CD1c-positive myeloid dendritic cell (primary cell): ENCODE data around the gene NRXN3.

ENCODE experiments used
- DNase-seq: peaks from one replicate; pipeline ENCODE4 v3.0.0-alpha.2; 2016; ENCODE audit errors: extremely low spot score

Gene NRXN3

GRCh38 chr14:78242086-78242485 is 71.9 kb downstream of the NRXN3 start:
- no peak for DNase-seq

DNA sequence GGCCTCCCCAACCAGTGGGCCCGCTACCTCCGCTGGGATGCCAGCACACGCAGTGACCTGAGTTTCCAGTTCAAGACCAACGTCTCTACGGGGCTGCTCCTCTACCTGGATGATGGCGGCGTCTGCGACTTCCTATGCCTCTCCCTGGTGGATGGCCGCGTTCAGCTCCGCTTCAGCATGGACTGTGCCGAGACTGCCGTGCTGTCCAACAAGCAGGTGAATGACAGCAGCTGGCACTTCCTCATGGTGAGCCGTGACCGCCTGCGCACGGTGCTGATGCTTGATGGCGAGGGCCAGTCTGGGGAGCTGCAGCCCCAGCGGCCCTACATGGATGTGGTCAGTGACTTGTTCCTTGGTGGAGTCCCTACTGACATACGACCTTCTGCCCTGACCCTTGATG is 73.0 kb downstream of the NRXN3 start:
- no peak for DNase-seq

GRCh38 chr14:78245238-78245637 is 75.1 kb downstream of the NRXN3 start:
- no peak for DNase-seq

- DNase-seq = no peak
Observed at GRCh38 chr14:78248501-78249090, 78.4 kb downstream of the NRXN3 start.

- DNase-seq = no peak
Observed at GRCh38 chr14:78251308-78251707, 81.1 kb downstream of the NRXN3 start.

DNA sequence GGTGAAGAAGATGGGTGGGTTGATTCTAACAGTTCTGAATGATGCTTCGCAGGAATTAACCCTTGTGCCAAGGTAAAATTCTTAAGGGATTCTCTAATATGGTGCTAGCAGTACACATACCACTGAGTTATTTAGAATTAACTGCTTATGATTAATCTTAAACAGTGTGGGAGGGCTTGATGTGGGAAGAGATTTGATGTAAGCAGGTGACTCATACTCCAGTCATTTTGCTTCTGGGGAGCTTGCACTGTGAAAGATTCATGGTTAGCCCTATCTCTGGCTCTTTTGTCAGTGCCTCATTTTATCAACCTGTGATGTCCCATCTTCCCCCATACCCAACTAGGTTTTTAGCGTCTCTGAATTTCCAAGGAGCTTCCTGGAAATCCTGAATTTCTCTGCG is 83.8 kb downstream of the NRXN3 start:
- peak; percentile 7 for DNase-seq

- no peak for DNase-seq
Observed at GRCh38 chr14:78254911-78255461, 84.8 kb downstream of the NRXN3 start.

- no peak for DNase-seq
Observed at GRCh38 chr14:78259831-78260230, 89.7 kb downstream of the NRXN3 start.

DNA sequence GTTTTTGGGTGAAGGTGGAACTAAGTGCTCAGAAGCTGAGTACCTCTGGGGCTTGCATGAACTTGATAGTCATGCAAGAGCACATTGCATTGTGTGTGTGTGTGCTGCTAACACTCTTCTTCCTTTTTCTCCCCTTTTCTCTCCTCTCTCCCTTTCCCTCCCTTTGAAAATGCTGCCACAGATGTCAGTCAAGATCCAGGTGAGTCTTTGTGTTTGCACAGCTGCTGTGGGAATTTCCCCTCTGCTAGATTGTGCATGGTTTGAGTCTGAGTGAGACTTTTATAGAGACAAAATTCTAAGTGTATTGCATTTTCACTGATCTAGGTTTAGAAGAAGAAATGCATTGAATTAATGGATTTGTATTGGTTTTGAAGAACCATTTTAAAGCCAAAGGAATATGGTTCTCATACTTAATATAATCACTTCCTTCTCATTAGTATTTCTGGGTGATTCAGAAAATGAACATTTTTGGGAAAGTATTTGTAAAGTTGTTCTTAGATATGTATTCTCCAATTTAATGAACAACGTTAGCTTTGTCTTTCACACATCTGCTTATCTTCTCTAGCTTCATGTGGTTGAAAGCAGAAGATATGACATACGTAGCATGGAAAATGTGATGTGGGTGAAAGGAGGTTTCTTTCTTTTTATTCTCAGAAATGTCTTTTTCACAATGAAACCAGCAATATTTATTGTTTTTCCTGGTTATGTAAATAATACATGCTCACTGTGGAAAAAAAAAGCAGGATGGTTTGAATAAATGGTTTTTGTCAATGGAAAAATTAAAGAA is 108.5 kb downstream of the NRXN3 start:
- no peak for DNase-seq

GRCh38 chr14:78282437-78282836 is 112.3 kb downstream of the NRXN3 start:
- DNase-seq = no peak

GRCh38 chr14:78286210-78286609 is 116.0 kb downstream of the NRXN3 start:
- no peak for DNase-seq

DNA sequence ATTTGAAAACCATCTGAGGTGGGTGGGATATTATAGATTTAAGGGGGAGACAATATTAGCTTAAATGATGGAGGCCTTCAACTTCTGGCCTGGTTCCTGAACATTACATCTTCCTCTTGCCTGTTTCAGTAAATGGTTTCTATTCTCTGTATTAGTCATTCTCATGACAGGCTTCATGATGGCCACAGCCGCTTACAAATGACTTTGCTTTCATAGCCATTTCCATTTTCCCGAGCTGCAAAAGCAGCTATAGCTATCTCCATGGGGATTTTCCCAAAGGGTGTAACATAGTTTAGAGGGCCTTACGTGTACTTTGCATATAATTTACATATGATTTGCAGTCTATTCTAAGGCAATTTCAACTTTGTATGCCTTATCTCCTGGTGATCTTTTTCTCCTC is 121.8 kb downstream of the NRXN3 start:
- DNase-seq = no peak

- no peak for DNase-seq
Observed at GRCh38 chr14:78297858-78298257, 127.7 kb downstream of the NRXN3 start.

GRCh38 chr14:78298298-78298697 is 128.1 kb downstream of the NRXN3 start:
- DNase-seq = no peak

DNA sequence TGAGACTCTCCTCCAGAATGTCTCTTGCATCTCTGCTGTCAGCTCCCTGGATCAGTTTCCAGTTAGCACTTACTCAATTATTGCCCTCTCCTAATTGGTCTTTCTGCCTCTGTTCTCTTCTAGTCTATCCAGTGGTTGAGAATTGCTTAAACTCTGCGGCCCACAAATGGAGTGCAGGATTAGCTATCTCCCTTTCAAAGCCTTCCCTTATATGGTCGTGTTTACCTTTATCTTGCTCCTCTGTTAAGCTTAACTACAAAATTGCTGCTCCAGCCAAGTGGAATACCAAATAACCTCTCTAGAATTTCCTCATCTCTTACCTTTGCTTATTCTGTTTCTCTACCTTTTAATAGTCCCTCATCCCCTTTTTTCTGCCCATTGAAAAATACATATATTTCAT is 132.7 kb downstream of the NRXN3 start:
- DNase-seq = no peak

- no peak for DNase-seq
Observed at GRCh38 chr14:78307671-78308070, 137.5 kb downstream of the NRXN3 start.

GRCh38 chr14:78308079-78308478 is 137.9 kb downstream of the NRXN3 start:
- DNase-seq = no peak

DNA sequence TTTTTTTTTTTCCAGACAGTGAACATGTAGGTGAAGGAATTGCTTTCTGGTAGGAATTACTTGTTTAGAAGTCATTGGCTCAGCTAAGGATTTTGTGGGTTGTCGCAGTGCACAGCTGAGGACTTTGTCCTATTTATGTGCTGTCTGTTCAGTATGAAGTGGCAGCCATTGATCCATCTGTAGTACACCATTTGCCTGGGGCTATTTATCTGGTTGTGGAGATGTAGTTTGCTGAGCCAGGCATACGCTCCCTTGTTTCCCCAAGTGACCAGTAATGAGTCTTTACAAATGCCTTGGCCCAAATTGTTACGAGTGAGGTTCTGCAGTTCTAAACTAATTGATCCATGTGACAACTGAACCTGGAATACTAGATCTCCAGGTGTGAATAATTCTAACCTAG is 140.1 kb downstream of the NRXN3 start:
- no peak for DNase-seq

DNA sequence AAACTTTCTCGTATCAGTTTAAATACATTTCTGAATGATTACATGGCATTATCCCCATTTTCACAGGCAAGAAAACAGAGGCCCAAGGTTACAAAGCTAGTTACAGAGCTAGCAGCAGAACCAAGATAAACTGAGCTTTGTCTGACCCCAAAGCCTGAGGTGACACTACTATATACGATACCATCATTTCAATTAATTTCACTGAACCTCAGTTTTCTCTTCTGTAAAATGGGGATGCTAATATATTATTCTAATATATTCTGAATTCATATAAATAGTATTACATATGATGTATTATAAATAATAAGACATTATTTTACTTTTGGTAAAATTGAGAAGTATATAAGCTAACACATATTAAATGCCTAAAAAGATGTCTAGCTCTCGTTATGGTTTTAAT is 143.3 kb downstream of the NRXN3 start:
- no peak for DNase-seq

GRCh38 chr14:78314484-78314883 is 144.3 kb downstream of the NRXN3 start:
- DNase-seq = no peak

DNA sequence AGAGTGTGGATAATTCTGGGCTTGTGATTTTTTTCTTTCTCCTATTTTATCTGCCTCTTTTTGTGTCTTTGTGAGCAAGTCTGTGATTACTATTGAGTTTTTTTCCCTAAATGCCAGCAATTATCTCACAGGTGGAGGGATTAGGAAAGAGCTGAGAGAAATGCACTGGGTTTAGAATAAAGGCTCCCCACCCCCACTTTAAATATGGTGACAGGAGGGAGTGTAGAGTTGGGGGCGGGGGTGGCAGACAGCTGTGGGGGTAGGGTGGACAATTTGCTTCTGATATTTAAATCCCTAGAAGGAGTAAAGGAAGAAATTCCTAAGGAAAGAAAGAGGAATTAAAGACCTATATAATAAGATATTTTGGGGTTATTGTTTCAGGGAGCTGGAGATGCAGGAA is 145.9 kb downstream of the NRXN3 start:
- no peak for DNase-seq

- peak; percentile 31 for DNase-seq
Observed at GRCh38 chr14:78316786-78317185, 146.6 kb downstream of the NRXN3 start.

- DNase-seq = no peak
Observed at GRCh38 chr14:78319406-78319805, 149.2 kb downstream of the NRXN3 start.
